K562 (cell line): Measurements from ENCODE around the gene MLH1. TPM values are rescaled to one million over a fixed set of nuclear protein-coding genes. Genes with fewer than 3 reads are reported as not detected.

Experiments
- ATAC-seq: fragments of 200-7000 bp; cut with Tn5 transposase; 3 replicates; pipeline ENCODE4 v1.9.1; 2020; ENCODE audit warnings: moderate library complexity
- BruUV-seq: library from RNA; stranded (reverse); fragments of 400-500 nt; replicated peaks from 2 replicates; lab custom pipeline; 2021; lab: Mats Ljungman, UMichigan
- CTCF ChIA-PET: fragments of 300-600 bp; formaldehyde crosslinking; extraction: SDS; loops from one replicate; lab custom pipeline; 2021; ENCODE audit warnings: low intra/inter-chr PET ratio; lab: Yijun Ruan, JAX
- POLR2A ChIA-PET: fragments of 300-600, 350-650 bp; sonication (Branson Sonifier 250); formaldehyde crosslinking; extraction: SDS; loops from one replicate; lab custom pipeline; 2021; ENCODE audit warnings: antibody characterized with exemption, inconsistent platforms; lab: Yijun Ruan, JAX
- DNase-seq, 4 experiments: peaks; one replicate each; pipeline versions ENCODE4 v3.0.0 to v3.0.0-alpha.2; 2011 to 2018; ENCODE audit warnings: low spot score in 3 of 4, mixed read lengths in 3 of 4; ENCODE audit errors: extremely low read depth in 1 of 4
- FAIRE-seq: peaks from 2 replicates; lab custom pipeline; 2011; peaks lifted over from hg19 to GRCh38; lab: Jason Lieb, UNC
- H2AFZ ChIP-seq: 2 replicates; pipeline ENCODE4 v1.6.0; 2011; ENCODE audit warnings: low read depth, low read length, control low read depth, inconsistent platforms
- H3K27ac ChIP-seq: fragments of 200-600 bp; 3 replicates; pipeline ENCODE4 v1.8.0; 2011; ENCODE audit warnings: low read depth, mild to moderate bottlenecking, control low read depth, inconsistent platforms, low read length, moderate library complexity, mixed read lengths; ENCODE audit errors: extremely low read depth
- H3K27me3 ChIP-seq, 2 experiments: fragments of 300-600 bp in 1 of 2; 2 replicates in 1 of 2; 3 replicates in 1 of 2; pipeline versions ENCODE4 v1.6.0 to v1.8.0; 2011; ENCODE audit warnings: inconsistent platforms in 2 of 2, low read length in 2 of 2, mild to moderate bottlenecking in 1 of 2, mixed read lengths in 1 of 2, moderate library complexity in 1 of 2; ENCODE audit not compliant: control insufficient read depth in 2 of 2, insufficient read depth in 2 of 2
- H3K36me3 ChIP-seq: fragments of 300-600 bp; 3 replicates; pipeline ENCODE4 v1.8.0; 2011; ENCODE audit warnings: mild to moderate bottlenecking, low read length, inconsistent platforms; ENCODE audit not compliant: control insufficient read depth, insufficient read depth
- H3K4me1 ChIP-seq, 2 experiments: fragments of 200-600 bp in 1 of 2; replicated peaks in 1 of 2; 2 replicates in 1 of 2; 3 replicates in 1 of 2; pipeline versions ENCODE4 v1.5.1 to v1.8.0; 2011; ENCODE audit warnings: inconsistent platforms in 2 of 2, low read length in 2 of 2, mild to moderate bottlenecking in 1 of 2, mixed read lengths in 1 of 2, moderate library complexity in 1 of 2; ENCODE audit not compliant: control insufficient read depth in 2 of 2, insufficient read depth in 2 of 2
- H3K4me2 ChIP-seq: 2 replicates; pipeline ENCODE4 v1.6.1; 2011; ENCODE audit warnings: low read length, control low read depth, inconsistent platforms, mixed read lengths; ENCODE audit not compliant: insufficient read depth
- H3K4me3 ChIP-seq: fragments of 200-600 bp; sonication (generic), shearing (Covaris generic); 2 replicates; pipeline ENCODE4 v1.5.1; 2016; ENCODE audit warnings: control low read depth, inconsistent platforms
- H3K79me2 ChIP-seq: fragments of 200-600 bp; 3 replicates; pipeline ENCODE4 v1.8.0; 2011; ENCODE audit warnings: low read length, inconsistent platforms; ENCODE audit not compliant: control insufficient read depth, insufficient read depth
- H3K9ac ChIP-seq, 2 experiments: 2 replicates each; pipeline versions ENCODE4 v1.6.0 to v1.6.1; 2011; ENCODE audit warnings: low read depth in 2 of 2, low read length in 2 of 2, control low read depth in 1 of 2, inconsistent platforms in 1 of 2, mild to moderate bottlenecking in 1 of 2, mixed read lengths in 1 of 2; ENCODE audit not compliant: insufficient read depth in 1 of 2
- H3K9me1 ChIP-seq: one replicate; pipeline ENCODE4 v1.6.0; 2011; ENCODE audit warnings: inconsistent platforms, mild to moderate bottlenecking, low read length, moderate library complexity; ENCODE audit not compliant: control insufficient read depth, insufficient read depth
- H3K9me3 ChIP-seq: replicated peaks from 2 replicates; pipeline ENCODE4 v1.5.1; 2011; ENCODE audit warnings: low read depth, low read length, inconsistent platforms; ENCODE audit not compliant: control insufficient read depth, insufficient read depth
- H4K20me1 ChIP-seq: replicated peaks from 2 replicates; pipeline ENCODE4 v1.6.1; 2011; ENCODE audit warnings: low read length, inconsistent platforms, mixed read lengths; ENCODE audit not compliant: control insufficient read depth, insufficient read depth
- BHLHE40 ChIP-seq: IDR thresholded peaks from 2 replicates; pipeline ENCODE4 v1.6.1; 2011; ENCODE audit warnings: low read length, improper control_type of control experiment
- CBX8 ChIP-seq: fragments of 200-600 bp; sonication (generic); IDR thresholded peaks from 2 replicates; pipeline ENCODE4 v1.6.1; 2012; ENCODE audit warnings: borderline replicate concordance, mixed run types, low read depth, mild to moderate bottlenecking, moderate library complexity, mixed read lengths, low read length, control low read depth, inconsistent platforms; ENCODE audit not compliant: poor library complexity, severe bottlenecking; ENCODE audit errors: extremely low read depth
- CREB5 ChIP-seq: fragments of 250-450 bp; sonication (Bioruptor Pico); IDR thresholded peaks from 2 replicates; pipeline ENCODE4 v1.5.0; 2020; ENCODE audit warnings: mild to moderate bottlenecking
- KDM5B ChIP-seq: fragments of 200-600 bp; sonication (generic); IDR thresholded peaks from 2 replicates; pipeline ENCODE4 v1.6.1; 2012; ENCODE audit warnings: low read depth, mild to moderate bottlenecking, moderate library complexity, low read length, control low read depth, inconsistent platforms; ENCODE audit not compliant: insufficient replicate concordance
- KLF6 ChIP-seq: fragments of 250-450 bp; sonication (Bioruptor Pico); IDR thresholded peaks from 2 replicates; pipeline ENCODE4 v1.4.0; 2020; ENCODE audit warnings: mild to moderate bottlenecking, moderate library complexity, borderline replicate concordance
- PCBP2 ChIP-seq: fragments of 200-400 bp; formaldehyde crosslinking; IDR thresholded peaks from 2 replicates; pipeline ENCODE4 v1.6.1; 2018; ENCODE audit warnings: low read length, low read depth, mild to moderate bottlenecking, moderate library complexity; ENCODE audit not compliant: poor library complexity, severe bottlenecking
- POLR2AphosphoS2 ChIP-seq: IDR thresholded peaks from 2 replicates; pipeline ENCODE4 v1.6.1; 2012; ENCODE audit warnings: low read length, improper control_type of control experiment
- RBM34 ChIP-seq: fragments of 200-400 bp; formaldehyde crosslinking; IDR thresholded peaks from 2 replicates; pipeline ENCODE4 v1.6.1; 2018; ENCODE audit warnings: low read length, borderline replicate concordance; ENCODE audit not compliant: insufficient read depth
- STAT5A ChIP-seq: IDR thresholded peaks from 2 replicates; pipeline ENCODE4 v1.6.1; 2012; ENCODE audit warnings: low read length, inconsistent platforms, borderline replicate concordance
- TAL1 ChIP-seq: fragments of 450-650 bp; IDR thresholded peaks from 2 replicates; pipeline ENCODE4 v1.6.1; 2016; ENCODE audit warnings: mild to moderate bottlenecking
- ZNF212 ChIP-seq: fragments of 450-650 bp; formaldehyde crosslinking; IDR thresholded peaks from 2 replicates; pipeline ENCODE4 v1.4.0; 2020; ENCODE audit warnings: mild to moderate bottlenecking
- ZNF3 ChIP-seq: fragments of 250-450 bp; sonication (Bioruptor Pico); IDR thresholded peaks from 2 replicates; pipeline ENCODE4 v1.5.0; 2021; ENCODE audit warnings: mild to moderate bottlenecking, moderate library complexity
- ZNF408 ChIP-seq: fragments of 250-450 bp; sonication (Bioruptor Pico); IDR thresholded peaks from 2 replicates; pipeline ENCODE4 v1.4.0; 2020; ENCODE audit warnings: low read depth, mild to moderate bottlenecking, moderate library complexity
- ZNF764 ChIP-seq: fragments of 250-450 bp; sonication (Bioruptor Pico); IDR thresholded peaks from 2 replicates; pipeline ENCODE4 v1.4.0; 2020; ENCODE audit warnings: low read depth, mild to moderate bottlenecking, moderate library complexity
- WGBS: fragments of 100-300 bp; shearing (Covaris generic); methylation state at CpG from one replicate; pipeline ENCODE4 v1.1.6; 2016; ENCODE audit warnings: low coverage, mixed read lengths; ENCODE audit not compliant: insufficient coverage; ENCODE audit errors: missing lambda C conversion rate; 5-methylcytosine and 5-hydroxymethylcytosine counted together
- in situ Hi-C: fragments of 300-500 bp; cut with MboI; formaldehyde crosslinking; loops from 4 replicates; pipeline ENCODE4 v1.15.0; 2018; ENCODE audit warnings: inconsistent platforms, mixed read lengths
- intact Hi-C: fragments of 100-400 bp; cut with micrococcal nuclease; formaldehyde crosslinking; loops from 2 replicates; pipeline ENCODE4 v1.14.2; 2022
- polyA plus RNA-seq, 8 experiments: library from polyadenylated mRNA; depleted of rRNA in 4 of 8; stranded (reverse) in 5 of 8; unstranded in 3 of 8; fragments of >200 nt; fragmentation: Nextera tagmentation in 2 of 8; fragmentation: Illumina TruSeq in 1 of 8; extraction: Ambion mirVana in 2 of 8; extraction: Trizol in 1 of 8; gene quantifications; 2 replicates each; pipeline versions ENCODE4 v1.2.1 to v1.2.3, GENCODE V29; 2011 to 2014; ENCODE audit warnings: inconsistent platforms in 1 of 8, missing spikeins in 1 of 8
- total RNA-seq, 7 experiments: library from RNA; depleted of rRNA in 6 of 7; stranded (reverse); fragments of >200 nt in 6 of 7; fragmentation: Illumina TruSeq in 2 of 7; extraction: Trizol in 2 of 7; gene quantifications; 2 replicates each; pipeline versions ENCODE4 v1.2.1 to v1.2.3, GENCODE V29; 2011 to 2021; ENCODE audit warnings: low replicate concordance in 1 of 7
- TF ChIP-seq, protein P1 (sequence below): fragments of 450-650 bp; formaldehyde crosslinking; IDR thresholded peaks from 2 replicates; pipeline ENCODE4 v1.4.0; 2020; ENCODE audit warnings: mild to moderate bottlenecking, moderate library complexity
- TF ChIP-seq, protein P2 (sequence below): sonication (generic); formaldehyde crosslinking; IDR thresholded peaks from 2 replicates; pipeline ENCODE4 v1.8.0; 2022; ENCODE audit warnings: mild to moderate bottlenecking, missing genetic modification reagents, borderline replicate concordance

The MLH1 gene
- total and polyA plus RNA-seq, 9 of the 15 experiments (the other 6 are each of a cell fraction or from before 2014, with no cell fraction given): 76.4 to 155 (median 117) TPM

- no peak overlapping the region for H2AFZ ChIP-seq
- BruUV-seq: no TSS peak
- CTCF ChIA-PET: no interaction called here
- no peak overlapping the region for H3K4me3 ChIP-seq
- no peak overlapping the region for H3K9ac ChIP-seq
- no peaks in the 10 kb centered on the region for H3K27me3 ChIP-seq
- intact Hi-C loops: no loop called here
- no peak for DNase-seq
- in situ Hi-C loops: no loop called here
- H4K20me1 ChIP-seq: no peaks in the 10 kb centered on the region
- no peaks in the 10 kb centered on the region for H3K4me1 ChIP-seq
- H3K4me2 ChIP-seq: no peak overlapping the region
- H3K36me3 ChIP-seq: peaks cover 90% of the 10 kb centered on the region
- H3K27ac ChIP-seq: no peak overlapping the region
- H3K79me2 ChIP-seq: no peaks in the 10 kb centered on the region
- no peak for ATAC-seq
- H3K9me3 ChIP-seq: peaks cover 3% of the 10 kb centered on the region
- H3K9me1 ChIP-seq: no peaks in the 10 kb centered on the region
- FAIRE-seq: no peak
- POLR2A ChIA-PET: interaction anchor here (1.1 to 1.4 kb wide), 2 partner anchors 19 to 20 kb away, joined by 3 to 4 read pairs; no protein-coding TSS in a partner anchor
- 92% methylated on average over 1 of the region's 1 CpG for WGBS
- no peak for TF ChIP-seq PCBP2
- TF ChIP-seq TAL1: no peak
- TF ChIP-seq BHLHE40: no peak
- TF ChIP-seq KLF6 (CRISPR knock-in tag): no peak
- TF ChIP-seq CREB5 (CRISPR knock-in tag): no peak
- TF ChIP-seq, protein P1, sequence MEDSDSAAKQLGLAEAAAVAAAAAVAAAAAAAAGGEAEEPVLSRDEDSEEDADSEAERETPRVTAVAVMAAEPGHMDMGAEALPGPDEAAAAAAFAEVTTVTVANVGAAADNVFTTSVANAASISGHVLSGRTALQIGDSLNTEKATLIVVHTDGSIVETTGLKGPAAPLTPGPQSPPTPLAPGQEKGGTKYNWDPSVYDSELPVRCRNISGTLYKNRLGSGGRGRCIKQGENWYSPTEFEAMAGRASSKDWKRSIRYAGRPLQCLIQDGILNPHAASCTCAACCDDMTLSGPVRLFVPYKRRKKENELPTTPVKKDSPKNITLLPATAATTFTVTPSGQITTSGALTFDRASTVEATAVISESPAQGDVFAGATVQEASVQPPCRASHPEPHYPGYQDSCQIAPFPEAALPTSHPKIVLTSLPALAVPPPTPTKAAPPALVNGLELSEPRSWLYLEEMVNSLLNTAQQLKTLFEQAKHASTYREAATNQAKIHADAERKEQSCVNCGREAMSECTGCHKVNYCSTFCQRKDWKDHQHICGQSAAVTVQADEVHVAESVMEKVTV (CRISPR knock-in tag): no peak
- no peak for TF ChIP-seq KDM5B
- no peak for TF ChIP-seq POLR2AphosphoS2
- no peak for TF ChIP-seq STAT5A
- TF ChIP-seq ZNF3 (CRISPR knock-in tag): no peak
- no peak for TF ChIP-seq ZNF212 (CRISPR knock-in tag)
- no peak for TF ChIP-seq CBX8
- no peak for TF ChIP-seq ZNF408 (CRISPR knock-in tag)
- no peak for TF ChIP-seq RBM34
- no peak for TF ChIP-seq ZNF764 (CRISPR knock-in tag)
- TF ChIP-seq, protein P2, sequence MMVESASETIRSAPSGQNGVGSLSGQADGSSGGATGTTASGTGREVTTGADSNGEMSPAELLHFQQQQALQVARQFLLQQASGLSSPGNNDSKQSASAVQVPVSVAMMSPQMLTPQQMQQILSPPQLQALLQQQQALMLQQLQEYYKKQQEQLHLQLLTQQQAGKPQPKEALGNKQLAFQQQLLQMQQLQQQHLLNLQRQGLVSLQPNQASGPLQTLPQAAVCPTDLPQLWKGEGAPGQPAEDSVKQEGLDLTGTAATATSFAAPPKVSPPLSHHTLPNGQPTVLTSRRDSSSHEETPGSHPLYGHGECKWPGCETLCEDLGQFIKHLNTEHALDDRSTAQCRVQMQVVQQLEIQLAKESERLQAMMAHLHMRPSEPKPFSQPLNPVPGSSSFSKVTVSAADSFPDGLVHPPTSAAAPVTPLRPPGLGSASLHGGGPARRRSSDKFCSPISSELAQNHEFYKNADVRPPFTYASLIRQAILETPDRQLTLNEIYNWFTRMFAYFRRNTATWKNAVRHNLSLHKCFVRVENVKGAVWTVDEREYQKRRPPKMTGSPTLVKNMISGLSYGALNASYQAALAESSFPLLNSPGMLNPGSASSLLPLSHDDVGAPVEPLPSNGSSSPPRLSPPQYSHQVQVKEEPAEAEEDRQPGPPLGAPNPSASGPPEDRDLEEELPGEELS (CRISPR knock-in tag): no peak
These were observed 46.9 kb downstream of the MLH1 start for GRCh38 chr3:37040231-37040630.
